DMS53 treated with DMSO at 0.1 percent for 48 hours (cell line): ENCODE data around the gene TRRAP.

ENCODE experiments used
- DNase-seq: peaks from one replicate; lab custom pipeline; 2025; ENCODE audit not compliant: unreplicated experiment; lab: John Stamatoyannopoulos, UW

Gene TRRAP

DNA sequence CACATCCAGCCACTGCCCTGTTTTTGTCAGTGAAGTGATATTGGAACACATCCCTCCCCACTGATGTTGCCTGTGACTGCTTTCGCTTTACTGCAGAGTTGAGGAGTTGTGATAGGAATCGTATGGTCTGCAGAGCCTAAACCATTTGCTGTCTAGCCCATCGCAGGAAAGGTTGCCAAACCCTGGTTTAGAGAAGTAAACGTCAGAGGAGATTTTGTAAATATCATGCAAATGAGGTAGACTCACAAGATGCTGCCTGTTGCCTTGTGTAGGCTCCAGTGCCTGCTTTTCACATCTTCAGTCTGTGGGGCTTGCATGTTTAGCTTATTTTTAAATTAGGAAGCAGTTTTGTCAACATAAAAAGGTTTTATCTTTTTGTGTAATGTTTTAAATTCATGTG, 107.1 kb downstream of the TRRAP start:
- DNase-seq = no peak

DNA sequence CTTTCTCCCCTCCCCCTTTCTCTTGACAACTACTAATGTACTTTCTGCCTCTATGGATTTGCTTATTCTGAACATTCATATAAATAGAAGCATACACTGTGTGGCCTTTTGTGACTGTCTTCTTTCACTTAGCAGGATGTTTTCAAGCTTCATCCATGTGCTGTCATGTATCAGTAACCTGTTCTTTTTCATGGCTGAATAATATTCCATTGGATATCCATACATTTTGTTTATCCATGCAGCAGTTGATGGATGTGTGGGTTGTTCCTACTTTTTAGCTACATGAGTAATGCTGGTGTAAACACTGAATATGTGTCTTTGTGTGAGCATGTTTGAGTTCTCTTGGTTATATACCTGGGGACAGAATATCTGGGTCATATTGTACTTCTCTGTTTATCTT, 107.6 kb downstream of the TRRAP start:
- DNase-seq = no peak

DNA sequence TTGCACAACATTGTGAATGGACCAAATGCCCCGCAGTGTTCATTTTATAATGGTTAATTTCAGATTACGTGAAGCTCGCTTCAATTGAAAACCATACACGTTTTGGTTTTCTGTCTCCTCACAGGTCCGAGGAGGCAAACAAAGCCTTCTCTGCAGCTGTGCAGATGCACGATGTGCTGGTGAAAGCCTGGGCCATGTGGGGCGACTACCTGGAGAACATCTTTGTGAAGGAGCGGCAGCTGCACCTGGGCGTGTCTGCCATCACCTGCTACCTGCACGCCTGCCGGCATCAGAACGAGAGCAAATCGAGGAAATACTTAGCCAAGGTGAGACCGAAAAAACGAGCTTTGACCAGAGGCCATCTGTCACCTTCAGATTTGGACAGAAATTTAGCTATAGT, 110.3 kb downstream of the TRRAP start:
- no peak for DNase-seq

DNA sequence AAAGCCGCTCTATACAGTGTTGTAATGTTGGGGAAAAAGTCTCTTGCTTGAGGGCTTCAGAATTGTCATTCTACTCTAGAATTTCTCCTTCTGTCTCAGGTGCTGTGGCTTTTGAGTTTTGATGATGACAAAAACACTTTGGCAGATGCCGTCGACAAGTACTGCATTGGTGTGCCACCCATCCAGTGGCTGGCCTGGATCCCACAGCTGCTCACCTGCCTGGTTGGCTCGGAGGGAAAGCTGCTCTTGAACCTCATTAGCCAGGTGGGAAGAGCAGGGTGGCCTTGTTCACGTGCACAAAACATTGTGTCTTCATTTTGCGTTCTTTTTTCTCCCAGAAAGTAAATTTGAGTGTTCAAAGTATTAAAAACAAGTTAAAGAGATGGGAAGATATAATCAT, 112.0 kb downstream of the TRRAP start:
- DNase-seq = no peak

DNA sequence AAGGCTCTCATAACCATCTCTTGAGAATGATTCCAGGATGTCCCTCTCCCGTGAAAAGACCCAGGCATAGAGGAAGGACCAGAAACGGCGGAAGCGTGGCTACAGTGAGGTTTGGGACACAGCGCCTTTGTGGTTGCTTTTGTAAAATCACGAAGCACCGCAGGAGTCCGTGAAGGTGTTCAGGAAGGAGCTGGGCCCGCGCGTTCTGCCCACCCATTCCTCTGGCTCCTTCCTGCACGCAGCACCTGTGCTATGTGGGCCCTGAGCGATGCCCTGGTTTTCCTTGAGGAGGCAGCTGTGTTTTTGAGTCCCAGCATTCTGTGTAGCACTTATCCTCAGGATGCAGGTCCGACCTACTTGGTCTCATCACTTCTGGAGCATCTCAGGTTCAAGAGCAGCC, 112.8 kb downstream of the TRRAP start:
- no peak for DNase-seq

DNA sequence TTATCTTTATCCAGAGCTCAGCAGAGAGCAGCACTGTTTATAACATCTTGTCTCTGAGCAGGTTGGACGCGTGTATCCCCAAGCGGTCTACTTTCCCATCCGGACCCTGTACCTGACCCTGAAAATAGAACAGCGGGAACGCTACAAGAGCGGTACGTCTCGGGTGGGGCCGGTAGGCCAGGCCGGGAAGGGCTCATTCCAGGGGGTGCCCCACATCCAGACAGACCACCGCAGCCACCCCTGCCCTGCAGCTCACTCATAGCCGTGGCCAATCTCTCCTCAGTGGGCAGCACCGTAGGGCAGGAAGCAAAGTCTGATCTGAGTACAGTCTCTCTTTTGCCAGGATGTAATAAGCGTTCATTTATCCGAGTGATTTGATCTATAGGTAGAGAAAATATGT, 113.7 kb downstream of the TRRAP start:
- DNase-seq = no peak

DNA sequence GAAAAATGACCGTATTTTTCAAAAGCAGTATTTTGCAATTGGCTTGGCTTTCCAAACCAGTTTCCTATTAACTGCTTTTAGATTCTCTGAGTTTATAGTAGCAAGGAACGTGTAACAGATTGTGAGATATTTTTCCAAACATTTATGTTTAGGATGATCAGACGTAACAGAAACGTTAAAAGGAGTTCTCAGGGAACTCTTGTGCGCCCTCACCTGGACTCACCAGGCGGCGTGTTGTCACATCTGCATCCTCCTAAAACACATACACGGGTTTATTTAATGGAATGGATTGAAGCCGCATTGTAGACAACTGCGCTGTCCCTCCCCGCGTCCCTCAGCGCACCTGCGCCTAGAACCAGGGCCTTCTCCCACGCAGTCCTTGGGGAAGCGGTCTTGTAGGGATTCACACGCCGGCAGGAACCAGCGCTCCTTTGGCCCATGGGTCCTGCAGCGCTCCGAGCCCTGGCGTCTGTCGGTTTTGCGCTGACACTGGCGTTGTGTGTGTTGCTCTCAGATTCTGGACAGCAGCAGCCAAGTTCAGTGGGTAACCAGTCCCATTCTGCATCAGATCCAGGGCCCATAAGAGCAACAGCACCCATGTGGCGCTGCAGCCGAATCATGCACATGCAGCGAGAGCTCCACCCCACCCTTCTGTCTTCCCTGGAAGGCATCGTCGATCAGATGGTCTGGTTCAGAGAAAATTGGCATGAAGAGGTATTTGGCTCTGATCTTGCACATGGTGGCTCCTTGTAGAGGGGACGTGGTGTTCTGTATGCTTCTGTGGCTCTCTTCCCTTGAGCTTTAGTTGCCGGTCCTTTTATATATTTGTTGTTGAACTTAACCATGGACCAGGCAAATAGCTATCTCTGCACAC, 114.9 kb downstream of the TRRAP start:
- DNase-seq = no peak

DNA sequence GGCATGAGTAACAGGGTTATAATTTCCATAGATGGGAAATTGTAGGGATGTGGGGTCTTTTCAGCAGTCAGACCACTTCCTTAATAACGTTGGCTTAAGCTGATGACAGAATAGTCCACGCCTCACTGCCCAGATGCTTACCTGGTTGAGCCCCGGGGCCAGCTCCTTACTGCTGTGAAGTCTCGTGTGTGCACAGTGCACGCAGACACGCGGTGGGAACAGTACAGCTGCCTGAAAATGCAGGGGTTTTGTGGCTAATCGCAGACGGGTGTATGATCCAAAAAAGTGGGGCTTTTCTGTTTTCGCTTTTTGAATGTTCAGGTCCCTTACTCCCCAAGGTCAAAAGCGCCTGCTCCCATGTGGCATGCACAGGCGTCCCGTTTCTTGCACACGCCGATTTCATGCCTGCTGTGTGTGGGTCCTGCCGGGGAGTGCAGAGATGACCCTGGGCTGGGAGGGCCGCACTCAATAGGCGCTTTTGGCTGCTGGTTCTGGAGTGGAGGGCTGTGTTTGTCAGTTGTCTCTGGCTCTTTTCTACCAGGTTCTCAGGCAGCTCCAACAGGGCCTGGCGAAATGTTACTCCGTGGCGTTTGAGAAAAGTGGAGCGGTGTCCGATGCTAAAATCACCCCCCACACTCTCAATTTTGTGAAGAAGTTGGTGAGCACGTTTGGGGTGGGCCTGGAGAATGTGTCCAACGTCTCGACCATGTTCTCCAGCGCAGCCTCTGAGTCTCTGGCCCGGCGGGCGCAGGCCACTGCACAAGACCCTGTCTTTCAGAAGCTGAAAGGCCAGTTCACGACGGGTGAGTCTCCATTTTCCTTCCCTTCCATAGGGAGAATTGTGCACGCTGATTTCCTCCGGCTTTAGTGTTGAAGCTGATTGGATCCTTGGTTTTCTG, 116.0 kb downstream of the TRRAP start:
- DNase-seq = no peak

DNA sequence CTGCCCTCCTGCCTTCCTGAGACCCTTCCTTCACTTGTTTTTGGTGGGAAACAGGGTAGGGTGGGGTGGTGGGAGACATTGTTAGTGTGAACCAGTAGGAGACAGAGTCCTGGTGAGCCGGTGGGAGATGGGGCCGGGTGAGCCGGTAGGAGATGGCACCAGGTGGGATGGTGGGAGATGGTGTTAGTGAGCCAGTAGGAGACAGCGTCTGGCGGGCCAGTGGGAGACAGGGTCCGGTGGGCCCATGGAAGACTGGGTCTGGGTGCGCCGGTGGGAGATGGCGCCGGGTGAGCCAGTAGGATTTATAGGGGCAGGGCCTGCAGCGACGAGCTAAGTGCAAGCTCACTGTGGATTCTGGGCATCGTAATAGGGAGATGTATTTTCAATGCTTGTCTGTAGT, 116.8 kb downstream of the TRRAP start:
- DNase-seq = no peak

DNA sequence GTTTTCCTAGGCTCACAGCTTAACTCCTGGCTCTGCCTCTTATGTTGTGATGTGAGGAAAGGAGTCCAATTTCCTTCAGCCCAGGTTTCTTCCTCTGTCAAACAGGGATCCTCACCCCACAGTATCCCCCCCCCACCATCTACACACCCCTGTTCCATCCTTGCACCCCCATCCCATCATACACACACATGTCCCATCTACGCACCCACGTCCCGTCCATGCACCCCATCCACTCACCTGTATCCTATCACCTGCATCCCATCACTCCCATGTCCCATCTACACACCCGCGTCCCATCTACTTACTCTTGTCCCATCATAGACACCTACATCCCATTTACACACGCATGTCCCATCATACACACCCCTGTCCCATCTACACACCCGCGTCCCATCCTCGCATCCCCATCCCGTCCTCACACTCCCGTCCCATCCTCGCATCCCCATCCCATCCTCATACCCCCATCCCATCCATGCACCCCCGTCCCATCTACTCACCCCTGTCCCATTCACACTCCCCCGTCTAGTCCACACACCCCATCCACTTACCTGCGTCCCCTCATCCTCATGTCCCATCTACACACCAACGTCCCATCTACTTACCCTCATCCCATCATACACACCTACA, 117.3 kb downstream of the TRRAP start:
- DNase-seq = no peak

DNA sequence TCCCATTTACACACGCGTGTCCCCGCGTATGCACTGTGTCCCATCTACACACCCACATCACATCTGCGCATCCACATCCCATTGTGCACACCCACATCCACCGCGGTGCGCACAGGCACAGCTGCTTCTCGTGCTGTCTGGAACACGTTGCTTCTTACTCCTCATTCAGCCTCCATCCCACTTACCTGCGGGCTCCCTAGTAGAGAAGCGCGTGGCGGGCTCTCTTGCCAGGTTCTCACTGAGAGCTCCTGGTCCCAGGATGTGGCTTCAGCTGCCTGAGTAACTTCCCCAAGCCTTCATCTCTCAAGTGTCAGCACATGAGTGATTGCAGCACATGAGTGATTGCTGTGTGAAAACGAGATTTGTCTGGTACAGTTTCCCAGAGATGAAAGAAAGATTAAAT, 117.8 kb downstream of the TRRAP start:
- no peak for DNase-seq

DNA sequence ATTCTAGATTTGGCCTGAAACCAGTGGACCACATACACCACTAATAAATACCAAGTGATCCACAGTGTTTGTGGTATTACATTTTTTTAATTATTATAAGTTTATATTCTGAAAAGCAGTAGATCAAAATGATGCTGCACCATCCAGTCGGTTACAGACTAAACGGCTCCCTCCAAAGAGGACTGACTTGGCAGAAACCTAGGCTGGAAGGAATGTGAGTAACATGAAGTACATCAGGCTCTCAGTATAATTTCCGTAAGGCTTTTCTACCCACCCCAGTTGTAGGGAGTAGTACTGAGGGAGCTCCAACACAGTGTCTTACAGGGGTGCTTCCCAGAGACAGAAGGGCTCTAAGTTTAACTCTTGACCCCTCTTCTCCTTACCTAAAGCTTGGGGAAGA, 119.5 kb downstream of the TRRAP start:
- DNase-seq = no peak

DNA sequence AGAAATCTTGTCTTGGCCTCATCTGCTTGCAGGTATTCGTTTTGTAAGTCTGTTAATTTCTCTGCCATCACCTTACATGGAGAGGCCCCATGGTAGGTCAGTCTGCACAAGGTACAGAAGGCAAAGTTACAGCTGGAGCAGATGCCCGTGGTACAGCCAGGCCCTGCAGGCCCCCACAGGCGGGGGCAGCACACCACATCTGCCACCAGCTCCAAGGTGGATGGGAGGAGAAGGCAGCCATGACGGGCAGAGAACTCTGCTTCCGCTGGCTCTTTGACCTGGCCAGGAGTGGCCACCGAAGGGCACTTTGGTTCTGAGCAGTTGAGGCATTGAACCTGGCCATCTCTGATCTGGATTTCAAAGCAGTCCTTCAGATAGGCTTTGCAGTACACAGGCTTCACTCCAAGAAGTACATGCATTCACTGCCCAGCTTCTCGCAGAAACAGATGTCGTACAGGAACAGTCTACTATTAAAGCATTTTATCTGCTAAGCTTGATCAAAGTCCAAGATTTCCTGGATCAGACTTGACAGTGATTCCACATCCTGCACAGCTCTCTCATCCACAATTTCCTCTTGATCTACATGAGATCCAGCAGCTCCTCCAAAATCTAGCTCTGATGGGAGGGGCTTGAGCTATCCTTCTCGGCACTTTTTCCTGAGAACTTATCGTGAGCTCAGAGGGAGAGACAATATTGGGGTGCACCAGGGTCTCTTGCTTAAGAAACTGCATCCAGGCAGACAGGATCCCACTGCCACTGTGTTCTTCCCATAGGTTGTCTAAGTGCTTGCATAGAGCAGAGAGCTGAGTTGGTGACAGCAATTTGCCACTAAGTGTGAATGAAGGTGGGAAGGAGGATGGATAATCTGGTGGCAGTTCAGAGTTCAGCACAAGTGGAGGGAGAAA, 120.7 kb downstream of the TRRAP start:
- DNase-seq = no peak

DNA sequence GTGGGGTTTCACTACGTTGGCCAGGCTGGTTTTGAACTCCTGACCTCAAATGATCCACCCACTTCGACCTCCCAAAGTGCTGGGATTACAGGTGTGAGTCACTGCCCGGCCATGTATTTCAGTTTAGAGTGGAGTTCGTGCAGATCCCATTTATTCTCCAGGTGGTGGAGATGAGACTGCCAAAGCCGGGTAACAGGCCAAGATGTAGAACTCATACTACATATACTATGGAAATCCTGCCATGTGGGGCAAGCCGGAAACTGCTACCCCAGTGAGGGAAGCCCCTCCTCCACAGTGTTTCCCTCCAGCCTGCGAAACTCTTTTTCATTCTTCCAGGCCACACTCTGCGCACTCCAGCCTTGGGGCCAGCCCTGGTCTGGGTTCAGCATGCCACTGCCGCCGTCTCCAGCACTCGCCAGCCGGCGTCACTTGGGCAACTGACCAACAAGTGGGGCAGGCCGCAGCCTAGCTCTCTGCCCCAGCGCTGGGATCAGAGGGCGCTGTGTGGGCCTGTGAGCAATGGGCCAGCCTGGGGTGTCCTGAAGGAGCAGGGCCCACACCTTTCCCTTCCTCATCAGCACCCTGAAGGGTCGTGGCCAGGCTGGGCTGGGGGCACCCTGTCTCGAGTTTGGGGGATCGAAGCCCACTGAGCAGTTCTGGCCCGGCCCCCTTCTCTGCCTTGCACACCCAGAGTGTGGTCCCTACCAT, 122.0 kb downstream of the TRRAP start:
- DNase-seq = no peak

DNA sequence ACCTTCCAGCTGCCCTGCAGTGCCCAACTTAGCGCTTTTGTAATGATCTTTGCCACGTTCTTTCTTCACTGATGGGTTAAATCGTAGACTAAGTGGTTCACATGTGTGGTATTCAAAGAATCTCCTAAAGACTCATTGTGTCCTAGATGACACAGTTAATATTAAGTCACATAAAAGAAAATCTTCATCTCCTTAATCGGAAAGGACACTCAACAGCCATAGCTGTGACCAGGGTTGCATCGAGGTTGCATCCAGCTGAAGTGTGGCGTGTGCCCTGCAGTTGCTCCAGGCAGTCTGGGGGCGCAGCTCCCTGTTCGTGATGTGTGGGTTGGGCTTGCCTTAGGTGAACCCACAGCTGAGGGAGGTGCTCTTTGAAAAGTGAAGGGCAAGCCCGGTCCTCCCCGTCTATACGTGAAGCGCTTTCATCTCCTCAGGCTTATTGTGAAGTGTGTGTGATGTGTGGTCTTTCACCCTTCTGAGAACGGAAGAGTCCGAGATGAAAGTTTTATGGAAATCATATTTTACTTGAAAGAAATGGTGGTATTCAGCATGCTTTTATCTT, 122.7 kb downstream of the TRRAP start:
- no peak for DNase-seq

DNA sequence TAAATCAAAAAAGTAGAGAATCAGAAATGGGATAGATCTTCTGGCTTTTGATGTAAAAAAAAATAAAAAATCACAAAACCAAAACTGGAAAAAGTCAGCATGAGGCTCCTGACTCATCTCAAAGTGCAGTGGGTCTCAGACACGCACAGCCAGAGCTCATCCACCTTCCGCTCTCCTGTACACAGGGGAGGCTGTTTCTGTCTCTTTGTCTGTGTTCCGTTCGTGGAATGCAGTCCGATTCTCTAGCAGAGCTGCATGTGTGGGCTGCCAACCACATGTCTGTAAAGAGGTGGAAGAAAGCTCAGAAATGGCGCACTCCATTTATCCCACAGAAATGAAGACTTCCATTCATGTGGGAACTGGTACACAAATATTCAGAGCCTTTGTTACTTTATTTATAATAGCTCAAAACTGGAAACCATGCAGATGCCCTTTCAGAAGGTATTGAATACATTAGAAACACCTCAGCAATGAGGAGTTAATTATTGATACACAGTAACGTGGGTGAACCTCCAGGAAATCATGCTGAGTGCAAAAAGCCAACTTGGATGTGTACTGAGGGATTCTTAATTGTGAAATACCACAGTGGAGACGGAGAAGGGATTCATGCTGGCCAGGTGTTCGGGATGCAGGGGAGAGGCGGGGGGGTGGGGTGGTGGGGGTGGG, 123.3 kb downstream of the TRRAP start:
- no peak for DNase-seq

DNA sequence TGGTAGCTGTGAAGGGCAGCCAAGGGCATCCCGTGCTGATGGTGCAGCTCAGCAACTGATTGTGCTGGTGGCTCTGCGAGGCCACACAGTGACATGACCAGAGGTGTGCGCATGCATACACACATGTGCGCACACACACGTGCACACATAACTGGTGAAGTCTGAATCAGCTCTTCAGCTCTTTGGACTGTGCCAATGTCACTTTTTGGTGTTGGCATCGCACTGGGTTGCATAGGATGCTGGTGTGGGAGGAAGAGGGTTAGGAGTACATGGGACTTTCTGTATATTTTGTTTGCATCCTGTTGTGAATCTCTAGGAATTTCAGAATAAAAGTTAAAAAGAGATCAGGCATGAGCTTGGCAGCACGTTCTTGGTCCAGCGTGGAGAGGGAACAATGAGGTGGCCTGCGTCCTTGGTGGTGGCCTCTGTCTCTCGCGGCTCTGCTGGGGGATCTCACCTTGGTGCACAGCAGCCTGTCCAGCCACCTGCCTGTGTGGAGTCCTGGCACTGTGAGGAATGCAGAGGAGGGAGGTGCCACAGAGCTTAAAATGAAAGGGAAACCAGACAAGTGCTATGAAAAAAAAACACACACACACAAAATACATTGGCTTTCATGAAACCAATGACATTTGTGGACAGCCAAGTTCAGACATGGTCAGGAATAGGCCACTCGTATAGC, 124.0 kb downstream of the TRRAP start:
- no peak for DNase-seq

DNA sequence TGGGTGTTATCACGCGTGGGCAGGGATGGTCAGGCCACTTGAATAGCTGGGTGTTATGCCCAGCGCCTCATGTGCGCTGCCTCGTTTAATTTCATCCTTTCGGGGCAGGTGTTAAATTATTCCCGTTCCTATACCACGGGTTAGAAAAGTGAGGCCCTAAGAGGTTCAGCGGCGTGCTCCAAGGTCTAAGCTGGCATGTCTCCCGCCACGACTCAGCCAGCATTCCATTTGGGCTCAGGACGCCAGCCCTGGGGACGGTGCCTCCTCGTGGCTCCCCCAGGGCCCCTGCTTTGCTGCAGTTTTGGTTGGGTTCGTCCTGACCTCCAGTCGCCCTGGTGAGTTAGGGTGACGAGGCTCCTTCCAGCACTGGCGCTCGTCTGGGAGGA, 124.5 kb downstream of the TRRAP start:
- no peak for DNase-seq

DNA sequence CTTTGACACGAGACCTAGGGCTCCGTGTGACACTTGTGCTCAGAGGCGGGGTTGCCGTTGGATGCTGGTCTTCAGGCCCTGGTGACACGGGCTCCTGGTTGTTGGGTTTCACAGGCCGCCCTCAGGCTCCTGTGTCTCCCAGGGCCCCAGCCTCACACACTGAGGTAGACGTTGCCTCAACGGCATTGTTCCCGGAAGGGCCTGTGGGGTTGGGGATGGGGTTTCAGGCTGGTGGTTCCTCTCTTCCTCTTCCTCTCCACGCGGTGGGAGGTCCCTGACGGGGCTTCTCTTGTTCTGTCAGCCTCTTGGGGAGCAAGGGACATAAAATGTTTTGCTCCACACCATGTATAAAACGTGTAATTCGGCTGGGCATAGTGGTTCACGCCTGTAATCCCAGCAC, 125.1 kb downstream of the TRRAP start:
- no peak for DNase-seq
